H1 (cell line): Measurements from ENCODE around the gene SLAIN2. TPM values are rescaled to one million over a fixed set of nuclear protein-coding genes. Genes with fewer than 3 reads are reported as not detected.

Experiments used
- CTCF ChIA-PET: fragments of 300-600 bp; sonication (Branson Sonifier 250); formaldehyde crosslinking; loops from one replicate; lab custom pipeline; 2021; ENCODE audit not compliant: partially characterized antibody; lab: Charles Lee
- POLR2A ChIA-PET: fragments of 300-600 bp; sonication (Branson Sonifier 250); formaldehyde crosslinking; loops from one replicate; lab custom pipeline; 2021; ENCODE audit warnings: inconsistent platforms; ENCODE audit not compliant: partially characterized antibody; lab: Charles Lee
- DNase-seq, 2 experiments: peaks; one replicate each; pipeline versions ENCODE4 v3.0.0 to v3.0.0-alpha.2; 2010 to 2022; ENCODE audit warnings: low spot score in 2 of 2, low read depth in 1 of 2, mixed read lengths in 1 of 2
- FAIRE-seq: peaks from 2 replicates; lab custom pipeline; 2011; peaks lifted over from hg19 to GRCh38; lab: Jason Lieb, UNC
- H2AFZ ChIP-seq: 2 replicates; pipeline ENCODE4 v1.8.1; 2012; ENCODE audit warnings: low read length, inconsistent platforms
- H2AK5ac ChIP-seq: 2 replicates; pipeline ENCODE4 v1.6.1; 2013; ENCODE audit warnings: low read depth, low read length
- H2BK120ac ChIP-seq: replicated peaks from 2 replicates; pipeline ENCODE3; 2013; ENCODE audit warnings: low read depth, low read length, inconsistent platforms
- H2BK12ac ChIP-seq: 2 replicates; pipeline ENCODE4 v1.6.1; 2013; ENCODE audit warnings: low read depth, low read length
- H2BK15ac ChIP-seq: 2 replicates; pipeline ENCODE4 v1.6.1; 2013; ENCODE audit warnings: low read length
- H2BK20ac ChIP-seq: 2 replicates; pipeline ENCODE4 v1.6.1; 2013; ENCODE audit warnings: low read length
- H2BK5ac ChIP-seq: 2 replicates; pipeline ENCODE4 v1.6.1; 2013; ENCODE audit warnings: low read depth, low read length
- H3K14ac ChIP-seq: 2 replicates; pipeline ENCODE4 v1.6.1; 2013; ENCODE audit warnings: inconsistent platforms; ENCODE audit not compliant: insufficient read length
- H3K18ac ChIP-seq: 2 replicates; pipeline ENCODE4 v1.6.1; 2013; ENCODE audit warnings: low read length; ENCODE audit errors: extremely low read depth
- H3K23ac ChIP-seq: 2 replicates; pipeline ENCODE4 v1.6.1; 2013; ENCODE audit warnings: inconsistent platforms; ENCODE audit not compliant: insufficient read length
- H3K23me2 ChIP-seq: 2 replicates; pipeline ENCODE4 v1.6.1; 2013; ENCODE audit warnings: low read depth, low read length
- H3K27ac ChIP-seq: 2 replicates; pipeline ENCODE4 v1.6.1; 2011; ENCODE audit warnings: low read depth, low read length, inconsistent platforms
- H3K27me3 ChIP-seq, 4 experiments: replicated peaks in 1 of 4; 1 replicate in 1 of 4; 2 replicates in 3 of 4; pipeline versions ENCODE4 v1.6.1 to v1.8.1; 2011 to 2013; ENCODE audit warnings: low read length in 3 of 4, mild to moderate bottlenecking in 3 of 4, inconsistent platforms in 2 of 4, mixed read lengths in 2 of 4, moderate library complexity in 1 of 4; ENCODE audit not compliant: control insufficient read depth in 3 of 4, insufficient read depth in 3 of 4; ENCODE audit errors: extremely low read depth in 1 of 4
- H3K36me3 ChIP-seq, 4 experiments: 2 replicates each; pipeline versions ENCODE4 v1.6.1 to v1.8.1; 2011 to 2013; ENCODE audit warnings: mild to moderate bottlenecking in 4 of 4, low read length in 3 of 4, moderate library complexity in 2 of 4, control low read depth in 1 of 4, inconsistent platforms in 1 of 4; ENCODE audit not compliant: insufficient read depth in 4 of 4, control insufficient read depth in 2 of 4
- H3K4ac ChIP-seq: replicated peaks from 2 replicates; pipeline ENCODE3; 2013; ENCODE audit warnings: low read length, low read depth, mixed read lengths, inconsistent platforms; ENCODE audit not compliant: insufficient read length
- H3K4me1 ChIP-seq, 4 experiments: replicated peaks in 1 of 4; 1 replicate in 1 of 4; 2 replicates in 3 of 4; pipeline versions ENCODE4 v1.6.1 to v1.8.1; 2011 to 2013; ENCODE audit warnings: low read length in 3 of 4, inconsistent platforms in 2 of 4, mixed read lengths in 1 of 4; ENCODE audit not compliant: insufficient read depth in 4 of 4, control insufficient read depth in 3 of 4
- H3K4me2 ChIP-seq, 2 experiments: 2 replicates each; pipeline versions ENCODE4 v1.6.1 to v1.8.1; 2011 to 2013; ENCODE audit warnings: low read depth in 2 of 2, low read length in 2 of 2, control low read depth in 1 of 2, inconsistent platforms in 1 of 2, mild to moderate bottlenecking in 1 of 2; ENCODE audit not compliant: insufficient read depth in 1 of 2
- H3K4me3 ChIP-seq, 4 experiments: fragments of 200-600, 300-600 bp in 1 of 4; sonication (generic), shearing (Covaris generic), sonication (Bioruptor Twin) in 1 of 4; 2 replicates each; pipeline versions ENCODE4 v1.5.1 to v1.8.1; 2011 to 2016; ENCODE audit warnings: low read length in 4 of 4, low read depth in 3 of 4, control low read depth in 2 of 4, inconsistent platforms in 2 of 4, mild to moderate bottlenecking in 2 of 4, mixed read lengths in 1 of 4, moderate library complexity in 1 of 4; ENCODE audit not compliant: insufficient read depth in 2 of 4; ENCODE audit errors: extremely low read depth in 1 of 4
- H3K56ac ChIP-seq: replicated peaks from 2 replicates; pipeline ENCODE3; 2013; ENCODE audit warnings: low read depth, mild to moderate bottlenecking, mixed read lengths, low read length, inconsistent platforms; ENCODE audit not compliant: insufficient read length
- H3K79me1 ChIP-seq: 2 replicates; pipeline ENCODE4 v1.6.1; 2013; ENCODE audit warnings: low read depth, low read length, control low read depth
- H3K79me2 ChIP-seq, 2 experiments: 2 replicates each; pipeline versions ENCODE4 v1.6.1 to v1.8.1; 2012 to 2013; ENCODE audit warnings: low read length in 2 of 2, mild to moderate bottlenecking in 2 of 2, inconsistent platforms in 1 of 2; ENCODE audit not compliant: insufficient read depth in 2 of 2, control insufficient read depth in 1 of 2
- H3K9ac ChIP-seq, 4 experiments: replicated peaks in 1 of 4; 1 replicate in 1 of 4; 2 replicates in 3 of 4; pipeline versions ENCODE4 v1.6.1 to v1.8.1; 2011 to 2013; ENCODE audit warnings: low read depth in 3 of 4, low read length in 3 of 4, control low read depth in 2 of 4, mild to moderate bottlenecking in 2 of 4, moderate library complexity in 2 of 4, inconsistent platforms in 1 of 4; ENCODE audit errors: extremely low read depth in 1 of 4
- H3K9me3 ChIP-seq, 2 experiments: 2 replicates each; pipeline versions ENCODE4 v1.6.1 to v1.8.1; 2012 to 2013; ENCODE audit warnings: mild to moderate bottlenecking in 2 of 2, moderate library complexity in 2 of 2, control low read depth in 1 of 2, inconsistent platforms in 1 of 2, low read depth in 1 of 2, low read length in 1 of 2, mixed read lengths in 1 of 2; ENCODE audit not compliant: insufficient read depth in 2 of 2
- H4K20me1 ChIP-seq, 2 experiments: replicated peaks in 1 of 2; 2 replicates each; pipeline versions ENCODE3 to v1.8.1; 2011 to 2013; ENCODE audit warnings: inconsistent platforms in 2 of 2, low read length in 2 of 2, mild to moderate bottlenecking in 1 of 2; ENCODE audit not compliant: insufficient read depth in 2 of 2, control insufficient read depth in 1 of 2
- H4K5ac ChIP-seq: 2 replicates; pipeline ENCODE4 v1.6.1; 2013; ENCODE audit warnings: low read length, low read depth, mixed read lengths, inconsistent platforms; ENCODE audit not compliant: insufficient read length
- H4K8ac ChIP-seq: 2 replicates; pipeline ENCODE4 v1.8.0; 2013; ENCODE audit warnings: mild to moderate bottlenecking, moderate library complexity, low read length, inconsistent platforms; ENCODE audit not compliant: insufficient read depth; ENCODE audit errors: extremely low read depth
- H4K91ac ChIP-seq: replicated peaks from 2 replicates; pipeline ENCODE3; 2013; ENCODE audit warnings: low read length, mixed read lengths, inconsistent platforms; ENCODE audit not compliant: insufficient read length
- BACH1 ChIP-seq: IDR thresholded peaks from 2 replicates; pipeline ENCODE4 v1.6.1; 2012; ENCODE audit warnings: low read length, improper control_type of control experiment
- CBX5 ChIP-seq: fragments of 300-800, 300-1000 bp; sonication (generic); IDR thresholded peaks from 2 replicates; pipeline ENCODE4 v1.7.1; 2016; ENCODE audit warnings: antibody characterized with exemption, low read length, low read depth
- EP300 ChIP-seq, 2 experiments: IDR thresholded peaks; 1 replicate in 1 of 2; 2 replicates in 1 of 2; pipeline ENCODE4 v1.6.1; 2011 to 2012; ENCODE audit warnings: low read depth in 2 of 2, low read length in 2 of 2, mild to moderate bottlenecking in 2 of 2, borderline replicate concordance in 1 of 2, inconsistent platforms in 1 of 2, moderate library complexity in 1 of 2
- FOSL1 ChIP-seq: IDR thresholded peaks from 2 replicates; pipeline ENCODE4 v1.6.1; 2011; ENCODE audit warnings: mild to moderate bottlenecking, low read depth, low read length, moderate library complexity; ENCODE audit not compliant: insufficient read depth
- HDAC2 ChIP-seq, 2 experiments: fragments of 300-600 bp in 1 of 2; sonication (generic) in 1 of 2; IDR thresholded peaks; 2 replicates each; pipeline ENCODE4 v1.6.1; 2011 to 2012; ENCODE audit warnings: low read depth in 2 of 2, low read length in 2 of 2, mild to moderate bottlenecking in 2 of 2, moderate library complexity in 2 of 2, borderline replicate concordance in 1 of 2, inconsistent platforms in 1 of 2
- HDAC6 ChIP-seq: IDR thresholded peaks from one replicate; pipeline ENCODE4 v1.7.1; 2012; ENCODE audit warnings: low read depth, mild to moderate bottlenecking, inconsistent platforms, low read length, moderate library complexity
- KDM5A ChIP-seq: fragments of 200-600 bp; IDR thresholded peaks from 2 replicates; pipeline ENCODE4 v1.7.1; 2012; ENCODE audit warnings: mild to moderate bottlenecking, low read length, inconsistent platforms, mixed read lengths
- MAFK ChIP-seq: IDR thresholded peaks from 2 replicates; pipeline ENCODE4 v1.6.1; 2012; ENCODE audit warnings: low read depth, mild to moderate bottlenecking, improper control_type of control experiment, low read length
- RBBP5 ChIP-seq: IDR thresholded peaks from 2 replicates; pipeline ENCODE4 v1.7.1; 2012; ENCODE audit warnings: low read depth, mild to moderate bottlenecking, inconsistent platforms, low read length, moderate library complexity, borderline replicate concordance
- RNF2 ChIP-seq: fragments of 200-900, 300-1000 bp; sonication (generic); IDR thresholded peaks from 2 replicates; pipeline ENCODE4 v1.7.1; 2016; ENCODE audit warnings: borderline replicate concordance, low read depth, mild to moderate bottlenecking, antibody characterized with exemption, low read length; ENCODE audit not compliant: poor library complexity, severe bottlenecking; ENCODE audit errors: missing control alignments
- SIRT6 ChIP-seq: IDR thresholded peaks from one replicate; pipeline ENCODE4 v1.7.1; 2012; ENCODE audit warnings: low read length, inconsistent platforms
- SP4 ChIP-seq: IDR thresholded peaks from 2 replicates; pipeline ENCODE4 v1.6.1; 2012; ENCODE audit warnings: low read length, inconsistent platforms
- SRF ChIP-seq: IDR thresholded peaks from 2 replicates; pipeline ENCODE4 v1.6.1; 2011; ENCODE audit warnings: mild to moderate bottlenecking, low read depth, low read length, moderate library complexity
- TAF1 ChIP-seq: IDR thresholded peaks from 2 replicates; pipeline ENCODE4 v1.6.1; 2011; ENCODE audit warnings: mild to moderate bottlenecking, low read depth, low read length
- WGBS, 2 experiments: shearing (Covaris generic) in 1 of 2; methylation state at CpG; one replicate each; pipeline versions ENCODE4 v1.1.6 to v1.1.7; 2013 to 2015; ENCODE audit warnings: low lambda C conversion rate in 2 of 2, mixed read lengths in 2 of 2, inconsistent platforms in 1 of 2, low coverage in 1 of 2, missing lambda C conversion rate in 1 of 2; ENCODE audit not compliant: insufficient replicate concordance in 2 of 2, insufficient coverage in 1 of 2, insufficient read length in 1 of 2; ENCODE audit errors: extremely low coverage in 1 of 2, missing lambda C conversion rate in 1 of 2; 5-methylcytosine and 5-hydroxymethylcytosine counted together
- polyA plus RNA-seq, 7 experiments: library from polyadenylated mRNA; depleted of rRNA in 3 of 7; stranded (reverse) in 5 of 7; unstranded in 2 of 7; fragments of >200 nt in 5 of 7; fragments of 200-250 nt in 2 of 7; gene quantifications; 1 replicate in 5 of 7; 2 replicates in 1 of 7; 4 replicates in 1 of 7; pipeline versions ENCODE4 v1.2.1 to v1.2.3, GENCODE V29; 2011 to 2013; ENCODE audit warnings: missing spikeins in 2 of 7, mixed read lengths in 2 of 7
- total RNA-seq: library from RNA; stranded (reverse); fragmentation: NEBNext Ultra II Directional; extraction: Animal tissue kit (Norgen Biotek cat#: 25700); gene quantifications from 2 replicates; pipeline ENCODE4 v1.2.1, GENCODE V29; 2021

Gene SLAIN2
- total and polyA plus RNA-seq, 2 of the 8 experiments (the other 6 are each of a cell fraction or from before 2014, with no cell fraction given), result 8.2 to 40.0 TPM

DNA sequence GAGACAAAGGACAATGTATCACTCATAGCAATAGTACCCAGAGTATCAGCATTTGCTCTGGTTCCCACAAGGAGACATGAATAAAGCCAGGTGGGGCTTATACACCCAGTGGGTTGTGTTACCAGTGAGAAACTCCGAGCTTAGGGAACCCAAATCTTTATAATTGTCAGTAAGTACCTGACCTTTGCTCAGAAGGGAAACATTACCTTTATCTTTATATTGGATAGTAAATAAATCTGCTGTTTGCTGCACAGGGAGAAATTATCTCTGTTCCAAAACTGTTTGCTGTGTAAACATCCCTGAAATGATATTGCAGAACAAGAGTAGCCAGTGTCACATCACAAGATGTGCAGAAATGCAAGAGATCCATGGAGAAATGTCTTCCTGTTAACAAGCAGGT lies 12.1 kb upstream of the SLAIN2 start:
- Histone ChIP-seq H3K79me2 (no peaks in the 10 kb centered on the region), H4K91ac (no peak overlapping the region), H3K36me3 (no peaks in the 10 kb centered on the region; a peak in 1 of 8 replicates), H2BK15ac (no peak overlapping the region), H2AFZ (no peak overlapping the region), H2BK120ac (no peak overlapping the region), H3K27ac (no peak overlapping the region), H3K56ac (no peak overlapping the region), H4K20me1 (no peaks in the 10 kb centered on the region), H4K8ac (no peak overlapping the region), H3K79me1 (no peaks in the 10 kb centered on the region), H3K18ac (no peak overlapping the region), H3K9ac (no peak overlapping the region), H3K4ac (no peak overlapping the region), H3K4me2 (no peak overlapping the region), H3K4me3 (no peak overlapping the region), H3K4me1 (no peaks in the 10 kb centered on the region), H3K23ac (no peak overlapping the region), H3K23me2 (no peaks in the 10 kb centered on the region), H2BK12ac (no peak overlapping the region), H2AK5ac (no peak overlapping the region), H2BK5ac (no peak overlapping the region), H2BK20ac (no peak overlapping the region), H3K14ac (no peak overlapping the region), H3K9me3 (no peaks in the 10 kb centered on the region), H4K5ac (no peak overlapping the region), H3K27me3 (no peaks in the 10 kb centered on the region)
- CTCF ChIA-PET, result interaction anchor here (0.6 to 2.5 kb wide), 4 partner anchors 10 to 231 kb away, joined by 4 to 7 read pairs (median 5); no protein-coding TSS in a partner anchor
- no peak for DNase-seq
- no peak for FAIRE-seq
- POLR2A ChIA-PET, result interaction anchor here (0.6 to 0.8 kb wide), 2 partner anchors 8 to 9 kb away, joined by 3 read pairs; no protein-coding TSS in a partner anchor
- WGBS, 2 experiments, result 95% methylated on average over 1 of the region's 1 CpG; no CpG with 5 or more reads in 1 of the 2 experiments
- TF ChIP-seq CBX5, result no peak
- no peak for TF ChIP-seq EP300 (IDR thresholded peaks at IDR 0.05; ENCODE audit: borderline replicate concordance in 1 of 2, low read depth in 2 of 2, low read length in 2 of 2)
- TF ChIP-seq KDM5A, result no peak
- no peak for TF ChIP-seq RNF2
- no peak for TF ChIP-seq BACH1
- TF ChIP-seq SIRT6, result no peak
- TF ChIP-seq MAFK, result no peak
- no peak for TF ChIP-seq FOSL1
- no peak for TF ChIP-seq RBBP5
- no peak for TF ChIP-seq SRF
- no peak for TF ChIP-seq HDAC2 (IDR thresholded peaks at IDR 0.05; ENCODE audit: borderline replicate concordance in 1 of 2, low read depth in 2 of 2, low read length in 2 of 2)
- no peak for TF ChIP-seq TAF1
- TF ChIP-seq SP4, result no peak
- TF ChIP-seq HDAC6, result no peak
